ENCODE results near the gene KCNQ4. TPM values are rescaled to one million over a fixed set of nuclear protein-coding genes. Genes with fewer than 3 reads are reported as not detected.

Gene KCNQ4
- total and polyA plus RNA-seq, 2 of the 8 experiments (the other 6 are each of a cell fraction or from before 2014, with no cell fraction given) = 2.2 to 3.9 TPM

DNA sequence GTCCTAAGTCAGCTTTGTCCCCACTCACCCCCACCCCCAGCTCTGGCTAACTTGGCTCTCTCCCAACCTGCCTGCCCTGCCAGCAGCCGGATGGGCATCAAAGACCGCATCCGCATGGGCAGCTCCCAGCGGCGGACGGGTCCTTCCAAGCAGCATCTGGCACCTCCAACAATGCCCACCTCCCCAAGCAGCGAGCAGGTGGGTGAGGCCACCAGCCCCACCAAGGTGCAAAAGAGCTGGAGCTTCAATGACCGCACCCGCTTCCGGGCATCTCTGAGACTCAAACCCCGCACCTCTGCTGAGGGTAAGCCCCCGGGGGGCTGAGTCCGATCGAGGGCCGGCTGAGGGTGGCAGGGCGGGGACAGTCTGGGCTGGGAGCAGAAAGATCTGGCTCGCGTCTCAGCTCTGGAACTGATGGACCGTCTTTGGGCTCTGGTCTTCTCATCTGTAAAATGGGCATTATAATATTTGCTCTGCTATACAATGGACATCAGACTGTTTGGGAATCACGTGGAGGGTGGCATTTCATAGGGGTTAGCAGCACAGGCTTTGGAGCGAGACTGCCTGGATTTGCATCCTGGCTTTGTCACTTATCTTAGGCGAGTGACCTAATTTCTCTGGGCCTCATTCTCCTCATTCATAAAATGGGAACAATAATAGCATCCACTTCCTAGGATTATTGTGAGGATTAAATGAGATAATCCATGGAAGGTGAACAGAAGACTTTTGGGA lies 47.6 kb downstream of the KCNQ4 start:
- Histone ChIP-seq H2AFZ (ENCODE audit: low read length) (no peak overlapping the region), H3K79me1 (ENCODE audit: low read depth, low read length) (no peaks in the 10 kb centered on the region), H2BK12ac (ENCODE audit: low read depth, low read length) (no peak overlapping the region), H4K91ac (replicated peaks; ENCODE audit: insufficient read length, low read length) (no peak overlapping the region), H3K9me3 (ENCODE audit: insufficient read depth in 2 of 2, low read depth in 1 of 2, low read length in 1 of 2) (no peaks in the 10 kb centered on the region), H2BK5ac (ENCODE audit: low read depth, low read length) (no peak overlapping the region), H4K20me1 (replicated peaks in 1 of 2; ENCODE audit: control insufficient read depth in 1 of 2, insufficient read depth in 2 of 2, low read length in 2 of 2) (no peaks in the 10 kb centered on the region), H3K4ac (replicated peaks; ENCODE audit: insufficient read length, low read depth, low read length) (no peak overlapping the region), H3K23me2 (ENCODE audit: low read depth, low read length) (no peaks in the 10 kb centered on the region), H3K4me2 (ENCODE audit: insufficient read depth in 1 of 2, low read depth in 2 of 2, low read length in 2 of 2) (no peak overlapping the region), H3K79me2 (ENCODE audit: control insufficient read depth in 1 of 2, insufficient read depth in 2 of 2, low read length in 2 of 2) (no peaks in the 10 kb centered on the region), H3K4me3 (ENCODE audit: extremely low read depth in 1 of 4, insufficient read depth in 2 of 4, low read depth in 3 of 4, low read length in 4 of 4) (no peak overlapping the region), H2BK20ac (ENCODE audit: low read length) (no peak overlapping the region), H2BK15ac (ENCODE audit: low read length) (no peak overlapping the region), H2BK120ac (replicated peaks; ENCODE audit: low read depth, low read length) (no peak overlapping the region), H3K27me3 (replicated peaks in 1 of 4; ENCODE audit: control insufficient read depth in 3 of 4, extremely low read depth in 1 of 4, insufficient read depth in 3 of 4, low read length in 3 of 4) (no peaks in the 10 kb centered on the region), H3K14ac (ENCODE audit: insufficient read length) (no peak overlapping the region), H3K9ac (replicated peaks in 1 of 4; ENCODE audit: extremely low read depth in 1 of 4, low read depth in 3 of 4, low read length in 3 of 4) (no peak overlapping the region), H3K27ac (ENCODE audit: low read depth, low read length) (no peak overlapping the region), H3K18ac (ENCODE audit: extremely low read depth, low read length) (no peak overlapping the region), H2AK5ac (ENCODE audit: low read depth, low read length) (no peak overlapping the region), H3K36me3 (ENCODE audit: control insufficient read depth in 2 of 4, insufficient read depth in 4 of 4, low read length in 3 of 4) (no peaks in the 10 kb centered on the region), H3K56ac (replicated peaks; ENCODE audit: insufficient read length, low read depth, low read length) (no peak overlapping the region), H3K4me1 (replicated peaks in 1 of 4; ENCODE audit: control insufficient read depth in 3 of 4, insufficient read depth in 4 of 4, low read length in 3 of 4) (no peaks in the 10 kb centered on the region), H3K23ac (ENCODE audit: insufficient read length) (no peak overlapping the region), H4K8ac (ENCODE audit: extremely low read depth, insufficient read depth, low read length) (peak overlapping the region; percentile 59; the same call in 1 of the 2 replicates), H4K5ac (ENCODE audit: insufficient read length, low read depth, low read length) (no peak overlapping the region)
- ChIA-PET POLR2A (ENCODE audit: partially characterized antibody) (interaction anchor here (1.1 to 1.3 kb wide), 2 partner anchors 8 kb away, joined by 3 read pairs; no protein-coding TSS in a partner anchor), CTCF (ENCODE audit: partially characterized antibody) (interaction anchor here (0.6 to 4.0 kb wide), 9 partner anchors 10 to 146 kb away, joined by 3 to 31 read pairs (median 3); no protein-coding TSS in a partner anchor)
- FAIRE-seq (no peak), DNase-seq (ENCODE audit: low read depth in 1 of 2, low spot score in 2 of 2) (no peak)
- TF ChIP-seq TAF1 (IDR thresholded peaks at IDR 0.05; ENCODE audit: low read depth, low read length) = no peak
- TF ChIP-seq CBX5 (IDR thresholded peaks at IDR 0.05; ENCODE audit: low read depth, low read length) = no peak
- TF ChIP-seq, protein P1, sequence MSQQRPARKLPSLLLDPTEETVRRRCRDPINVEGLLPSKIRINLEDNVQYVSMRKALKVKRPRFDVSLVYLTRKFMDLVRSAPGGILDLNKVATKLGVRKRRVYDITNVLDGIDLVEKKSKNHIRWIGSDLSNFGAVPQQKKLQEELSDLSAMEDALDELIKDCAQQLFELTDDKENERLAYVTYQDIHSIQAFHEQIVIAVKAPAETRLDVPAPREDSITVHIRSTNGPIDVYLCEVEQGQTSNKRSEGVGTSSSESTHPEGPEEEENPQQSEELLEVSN (IDR thresholded peaks at IDR 0.05) = no peak
- TF ChIP-seq TBP (IDR thresholded peaks at IDR 0.05; ENCODE audit: low read depth, low read length) = no peak
- no peak for TF ChIP-seq TCF12 (IDR thresholded peaks at IDR 0.05; ENCODE audit: low read depth, low read length)
- TF ChIP-seq POU5F1 (IDR thresholded peaks at IDR 0.05; ENCODE audit: low read depth, low read length) = no peak
- 93% methylated on average over 22 of the region's 22 CpGs; no CpG with 5 or more reads in 1 of the 2 experiments for WGBS, 2 experiments (ENCODE audit: extremely low coverage in 1 of 2, insufficient coverage in 1 of 2, insufficient read length in 1 of 2, insufficient replicate concordance in 2 of 2, low coverage in 1 of 2, low lambda C conversion rate in 2 of 2, missing lambda C conversion rate in 1 of 2)
